ENCODE data around the gene SLC16A4. TPM values are rescaled to one million over a fixed set of nuclear protein-coding genes. Genes with fewer than 3 reads are reported as not detected.

The SLC16A4 gene
- total RNA-seq, 1 donor from 2014 or later = 14.8 TPM

GRCh38 chr1:110428946-110429345 lies 38.1 kb upstream of the SLC16A4 start:
- no peak overlapping the region for H3K27ac Mint-ChIP-seq (ENCODE audit: unreplicated experiment)
- Histone ChIP-seq H3K9me3 (ENCODE audit: insufficient read depth, low read depth, low read length) (no peaks in the 10 kb centered on the region), H3K79me2 (ENCODE audit: insufficient read depth, low read length) (no peaks in the 10 kb centered on the region), H3K4me2 (ENCODE audit: low read length) (no peak overlapping the region), H3K36me3 (ENCODE audit: insufficient read depth, low read length) (no peaks in the 10 kb centered on the region), H4K20me1 (ENCODE audit: insufficient read depth, low read length) (no peaks in the 10 kb centered on the region), H2AFZ (ENCODE audit: low read depth, low read length) (no peak overlapping the region), H3K4me3 (ENCODE audit: insufficient read depth, low read depth, low read length) (no peak overlapping the region), H3K9ac (ENCODE audit: low read length) (no peak overlapping the region), H3K27me3 (ENCODE audit: insufficient read depth, low read length) (peaks cover 21% of the 10 kb centered on the region), H3K4me1 (ENCODE audit: insufficient read depth, low read length) (no peaks in the 10 kb centered on the region), H3K27ac (ENCODE audit: low read depth, low read length) (no peak overlapping the region)
- H3K4me1 Mint-ChIP-seq (ENCODE audit: low read depth, unreplicated experiment) = peaks cover 5% of the 10 kb centered on the region
- DNase-seq (ENCODE audit: low read depth) (no peak), FAIRE-seq (no peak)
- H3K9me3 Mint-ChIP-seq (ENCODE audit: unreplicated experiment) = peaks cover 2% of the 10 kb centered on the region
- H3K36me3 Mint-ChIP-seq (ENCODE audit: low read depth, unreplicated experiment) = no peaks in the 10 kb centered on the region
- peaks cover 25% of the 10 kb centered on the region for H3K27me3 Mint-ChIP-seq (ENCODE audit: low read depth, unreplicated experiment)
- H3K4me3 Mint-ChIP-seq (ENCODE audit: unreplicated experiment) = no peak overlapping the region
- TF ChIP-seq, protein P1, sequence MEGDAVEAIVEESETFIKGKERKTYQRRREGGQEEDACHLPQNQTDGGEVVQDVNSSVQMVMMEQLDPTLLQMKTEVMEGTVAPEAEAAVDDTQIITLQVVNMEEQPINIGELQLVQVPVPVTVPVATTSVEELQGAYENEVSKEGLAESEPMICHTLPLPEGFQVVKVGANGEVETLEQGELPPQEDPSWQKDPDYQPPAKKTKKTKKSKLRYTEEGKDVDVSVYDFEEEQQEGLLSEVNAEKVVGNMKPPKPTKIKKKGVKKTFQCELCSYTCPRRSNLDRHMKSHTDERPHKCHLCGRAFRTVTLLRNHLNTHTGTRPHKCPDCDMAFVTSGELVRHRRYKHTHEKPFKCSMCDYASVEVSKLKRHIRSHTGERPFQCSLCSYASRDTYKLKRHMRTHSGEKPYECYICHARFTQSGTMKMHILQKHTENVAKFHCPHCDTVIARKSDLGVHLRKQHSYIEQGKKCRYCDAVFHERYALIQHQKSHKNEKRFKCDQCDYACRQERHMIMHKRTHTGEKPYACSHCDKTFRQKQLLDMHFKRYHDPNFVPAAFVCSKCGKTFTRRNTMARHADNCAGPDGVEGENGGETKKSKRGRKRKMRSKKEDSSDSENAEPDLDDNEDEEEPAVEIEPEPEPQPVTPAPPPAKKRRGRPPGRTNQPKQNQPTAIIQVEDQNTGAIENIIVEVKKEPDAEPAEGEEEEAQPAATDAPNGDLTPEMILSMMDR (IDR thresholded peaks at IDR 0.05; ENCODE audit: insufficient read depth, low read depth, low read length) = no peak
- no peak for TF ChIP-seq EZH2 (IDR thresholded peaks at IDR 0.05; ENCODE audit: insufficient read depth, low read length)

DNA sequence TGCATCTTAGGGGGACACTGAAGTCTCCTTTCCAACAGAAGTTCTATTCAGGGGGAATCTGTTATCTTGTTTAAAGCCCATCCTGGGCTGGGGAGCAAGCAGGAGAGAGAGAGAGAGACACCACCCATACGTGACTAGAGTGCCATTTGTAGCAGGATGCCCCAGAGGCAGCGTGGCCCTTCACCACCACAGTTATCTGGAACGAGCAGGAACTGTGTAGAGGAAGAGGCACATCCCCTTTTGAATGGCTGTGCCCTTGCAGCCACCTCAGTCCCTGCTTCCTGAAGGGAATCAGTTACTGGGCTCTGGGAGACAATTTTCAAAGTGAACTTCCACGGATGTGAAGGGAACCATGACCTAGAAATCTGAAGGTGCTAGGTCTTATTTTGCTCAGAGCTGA lies 36.0 kb upstream of the SLC16A4 start:
- H3K9ac ChIP-seq (ENCODE audit: low read length) = no peak overlapping the region
- H3K79me2 ChIP-seq (ENCODE audit: insufficient read depth, low read length) = no peaks in the 10 kb centered on the region
- Mint-ChIP-seq H3K27ac (ENCODE audit: unreplicated experiment) (no peak overlapping the region), H3K9me3 (ENCODE audit: unreplicated experiment) (peaks cover 6% of the 10 kb centered on the region), H3K4me3 (ENCODE audit: unreplicated experiment) (no peak overlapping the region), H3K27me3 (ENCODE audit: low read depth, unreplicated experiment) (peaks cover 22% of the 10 kb centered on the region), H3K4me1 (ENCODE audit: low read depth, unreplicated experiment) (no peaks in the 10 kb centered on the region), H3K36me3 (ENCODE audit: low read depth, unreplicated experiment) (no peaks in the 10 kb centered on the region)
- H3K4me1 ChIP-seq (ENCODE audit: insufficient read depth, low read length) = no peaks in the 10 kb centered on the region
- no peak for FAIRE-seq
- peaks cover 23% of the 10 kb centered on the region for H3K27me3 ChIP-seq (ENCODE audit: insufficient read depth, low read length)
- H3K27ac ChIP-seq (ENCODE audit: low read depth, low read length) = no peak overlapping the region
- H3K4me3 ChIP-seq (ENCODE audit: insufficient read depth, low read depth, low read length) = no peak overlapping the region
- H3K9me3 ChIP-seq (ENCODE audit: insufficient read depth, low read depth, low read length) = no peaks in the 10 kb centered on the region
- TF ChIP-seq EZH2 (IDR thresholded peaks at IDR 0.05; ENCODE audit: insufficient read depth, low read length) = no peak
- TF ChIP-seq, protein P1 (IDR thresholded peaks at IDR 0.05; ENCODE audit: insufficient read depth, low read depth, low read length) = no peak
- no peaks in the 10 kb centered on the region for H4K20me1 ChIP-seq (ENCODE audit: insufficient read depth, low read length)
- H2AFZ ChIP-seq (ENCODE audit: low read depth, low read length) = no peak overlapping the region
- H3K4me2 ChIP-seq (ENCODE audit: low read length) = no peak overlapping the region
- H3K36me3 ChIP-seq (ENCODE audit: insufficient read depth, low read length) = no peaks in the 10 kb centered on the region
- DNase-seq (ENCODE audit: low read depth) = no peak

DNA sequence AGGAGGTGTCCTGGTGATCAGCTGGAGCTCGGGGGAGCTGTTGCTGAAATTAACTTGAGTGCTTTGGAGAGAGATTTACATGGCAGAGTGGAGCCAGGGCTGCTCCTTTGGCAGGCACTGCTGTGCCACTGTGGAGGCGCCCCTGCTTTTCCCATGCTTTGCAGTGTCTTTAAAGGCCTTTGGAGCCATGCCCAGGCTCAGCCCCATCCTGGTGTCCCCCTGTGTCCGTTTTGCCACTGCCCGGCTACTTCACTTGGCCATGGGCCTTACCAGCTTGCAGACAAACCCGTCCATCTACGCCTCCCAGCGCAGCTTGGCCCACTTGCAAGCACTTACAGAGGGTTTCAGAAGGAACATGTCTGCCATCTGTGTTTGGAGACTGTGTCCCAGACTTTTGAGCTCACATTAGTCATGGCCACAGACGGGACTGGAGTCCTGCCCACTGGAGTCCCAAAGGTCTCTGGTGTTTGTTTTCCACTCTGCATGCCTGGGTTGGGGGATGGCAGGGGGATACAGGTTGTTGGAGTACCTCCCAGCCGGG lies 34.9 kb upstream of the SLC16A4 start:
- Histone ChIP-seq H2AFZ (ENCODE audit: low read depth, low read length) (peak overlapping the region; percentile 34), H3K9me3 (ENCODE audit: insufficient read depth, low read depth, low read length) (no peaks in the 10 kb centered on the region), H3K9ac (ENCODE audit: low read length) (no peak overlapping the region), H3K27me3 (ENCODE audit: insufficient read depth, low read length) (peaks cover 21% of the 10 kb centered on the region), H3K36me3 (ENCODE audit: insufficient read depth, low read length) (no peaks in the 10 kb centered on the region), H3K79me2 (ENCODE audit: insufficient read depth, low read length) (no peaks in the 10 kb centered on the region), H3K4me2 (ENCODE audit: low read length) (no peak overlapping the region), H4K20me1 (ENCODE audit: insufficient read depth, low read length) (no peaks in the 10 kb centered on the region), H3K4me3 (ENCODE audit: insufficient read depth, low read depth, low read length) (no peak overlapping the region), H3K27ac (ENCODE audit: low read depth, low read length) (no peak overlapping the region), H3K4me1 (ENCODE audit: insufficient read depth, low read length) (no peaks in the 10 kb centered on the region)
- Mint-ChIP-seq H3K27me3 (ENCODE audit: low read depth, unreplicated experiment) (peaks cover 11% of the 10 kb centered on the region), H3K27ac (ENCODE audit: unreplicated experiment) (no peak overlapping the region), H3K4me1 (ENCODE audit: low read depth, unreplicated experiment) (no peaks in the 10 kb centered on the region), H3K4me3 (ENCODE audit: unreplicated experiment) (no peak overlapping the region), H3K36me3 (ENCODE audit: low read depth, unreplicated experiment) (no peaks in the 10 kb centered on the region), H3K9me3 (ENCODE audit: unreplicated experiment) (peaks cover 7% of the 10 kb centered on the region)
- FAIRE-seq = no peak
- TF ChIP-seq EZH2 (IDR thresholded peaks at IDR 0.05; ENCODE audit: insufficient read depth, low read length) = no peak
- TF ChIP-seq, protein P1 (IDR thresholded peaks at IDR 0.05; ENCODE audit: insufficient read depth, low read depth, low read length) = no peak
- no peak for DNase-seq (ENCODE audit: low read depth)
